Hepatocyte (in vitro differentiated cells): ENCODE data around the gene TP73. TPM values are rescaled to one million over a fixed set of nuclear protein-coding genes. Genes with fewer than 3 reads are reported as not detected.

Experiments
- DNase-seq: peaks from one replicate; pipeline ENCODE4 v3.0.0-alpha.2; 2016; ENCODE audit warnings: low spot score
- H2AFZ ChIP-seq: fragments of 200-600 bp; sonication (generic); 2 replicates; pipeline ENCODE4 v1.6.0; 2016; ENCODE audit warnings: antibody characterized with exemption, mild to moderate bottlenecking
- H3K27ac ChIP-seq: fragments of 200-600 bp; sonication (generic); 2 replicates; pipeline ENCODE4 v1.5.1; 2016; ENCODE audit warnings: mild to moderate bottlenecking
- H3K27me3 ChIP-seq: fragments of 200-600 bp; sonication (generic); 2 replicates; pipeline ENCODE4 v1.6.1; 2016
- H3K36me3 ChIP-seq: fragments of 200-600 bp; sonication (generic); replicated peaks from 2 replicates; pipeline ENCODE4 v1.5.1; 2016; ENCODE audit warnings: low read depth; ENCODE audit not compliant: insufficient read depth
- H3K4me1 ChIP-seq: fragments of 200-600 bp; sonication (generic); 2 replicates; pipeline ENCODE4 v1.5.1; 2016; ENCODE audit warnings: mild to moderate bottlenecking, moderate library complexity; ENCODE audit not compliant: insufficient read depth
- H3K4me2 ChIP-seq: fragments of 200-600 bp; sonication (generic); 2 replicates; pipeline ENCODE4 v1.6.0; 2016
- H3K4me3 ChIP-seq: fragments of 200-600 bp; sonication (generic); 2 replicates; pipeline ENCODE4 v1.5.1; 2016; ENCODE audit warnings: mild to moderate bottlenecking
- H3K79me2 ChIP-seq: fragments of 200-600 bp; sonication (generic); 2 replicates; pipeline ENCODE4 v1.6.0; 2017; ENCODE audit warnings: mild to moderate bottlenecking
- H3K9me2 ChIP-seq: fragments of 200-600 bp; sonication (generic); replicated peaks from 2 replicates; pipeline ENCODE4 v1.6.0; 2017; ENCODE audit warnings: mild to moderate bottlenecking; ENCODE audit not compliant: insufficient read depth
- H3K9me3 ChIP-seq: fragments of 200-600 bp; sonication (generic); 2 replicates; pipeline ENCODE4 v1.5.1; 2016; ENCODE audit warnings: low read depth, mild to moderate bottlenecking
- H4K20me1 ChIP-seq: fragments of 200-600 bp; sonication (generic); 2 replicates; pipeline ENCODE4 v1.6.0; 2016; ENCODE audit warnings: mild to moderate bottlenecking; ENCODE audit not compliant: insufficient read depth, poor library complexity, severe bottlenecking
- CTCF ChIP-seq: fragments of 200-600 bp; sonication (generic); IDR thresholded peaks from 2 replicates; pipeline ENCODE4 v1.5.1; 2016; ENCODE audit warnings: antibody characterized with exemption, mild to moderate bottlenecking; ENCODE audit not compliant: poor library complexity
- EZH2 ChIP-seq: fragments of 200-600 bp; sonication (generic); IDR thresholded peaks from 2 replicates; pipeline ENCODE4 v1.6.1; 2016; ENCODE audit warnings: antibody characterized with exemption, mild to moderate bottlenecking, borderline replicate concordance
- EZH2phosphoT487 ChIP-seq: fragments of 200-600 bp; sonication (generic); IDR thresholded peaks from one replicate; pipeline ENCODE4 v1.6.1; 2018; ENCODE audit warnings: antibody characterized with exemption, mild to moderate bottlenecking, low read depth, moderate library complexity; ENCODE audit not compliant: unreplicated experiment, severe bottlenecking
- WGBS: methylation state at CpG from one replicate; pipeline ENCODE4 v1.1.6; 2016; ENCODE audit warnings: low lambda C conversion rate; ENCODE audit errors: missing lambda C conversion rate; 5-methylcytosine and 5-hydroxymethylcytosine counted together
- polyA plus RNA-seq: library from polyadenylated mRNA; unstranded; fragments of >200 nt; fragmentation: Nextera tagmentation; extraction: Ambion mirVana; gene quantifications from 2 replicates; pipeline ENCODE4 v1.2.1, GENCODE V29; 2016
- total RNA-seq: library from RNA; depleted of rRNA; stranded (reverse); fragments of >200 nt; gene quantifications from 2 replicates; pipeline ENCODE4 v1.2.3, GENCODE V29; 2014

TP73 gene
- total and polyA plus RNA-seq, 2 experiments from 2014 or later = 0.27 to 0.47 TPM

- H3K4me1 ChIP-seq = peaks cover 6% of the 10 kb centered on the region
- H3K27me3 ChIP-seq = peaks cover 7% of the 10 kb centered on the region
These were observed 6.5 kb upstream of the TP73 start for GRCh38 chr1:3645666-3646355.

GRCh38 chr1:3646596-3646995, 5.7 kb upstream of the TP73 start:
- Histone ChIP-seq H3K27me3 (peaks cover 15% of the 10 kb centered on the region), H3K9me3 (no peaks in the 10 kb centered on the region), H3K4me1 (peaks cover 8% of the 10 kb centered on the region), H3K9me2 (no peaks in the 10 kb centered on the region), H3K36me3 (no peaks in the 10 kb centered on the region), H3K4me2 (no peak overlapping the region), H3K79me2 (peaks cover 11% of the 10 kb centered on the region), H4K20me1 (no peaks in the 10 kb centered on the region), H3K4me3 (no peak overlapping the region), H3K27ac (no peak overlapping the region), H2AFZ (no peak overlapping the region)
- TF ChIP-seq EZH2phosphoT487 = no peak
- TF ChIP-seq EZH2 = no peak
- TF ChIP-seq CTCF = no peak
- WGBS = 96% methylated on average over 20 of the region's 20 CpGs
- DNase-seq = no peak

More at GRCh38 chr1:3645666-3646355, 6.5 kb upstream of the TP73 start:
- Histone ChIP-seq H3K36me3 (no peaks in the 10 kb centered on the region), H2AFZ (no peak overlapping the region), H3K79me2 (peaks cover 11% of the 10 kb centered on the region), H3K9me2 (no peaks in the 10 kb centered on the region), H3K9me3 (no peaks in the 10 kb centered on the region), H3K4me2 (no peak overlapping the region), H3K27ac (no peak overlapping the region), H4K20me1 (no peaks in the 10 kb centered on the region), H3K4me3 (no peak overlapping the region)
- DNase-seq = no peak
- TF ChIP-seq CTCF (no peak), EZH2 (no peak), EZH2phosphoT487 (no peak)
- WGBS = 96% methylated on average over 27 of the region's 27 CpGs

- Histone ChIP-seq H3K36me3 (no peaks in the 10 kb centered on the region), H2AFZ (peak within 1 kb of the TSS; percentile 81), H3K9me3 (no peaks in the 10 kb centered on the region), H3K9me2 (no peaks in the 10 kb centered on the region), H3K27me3 (peaks cover 45% of the 10 kb centered on the region), H3K4me1 (peaks cover 8% of the 10 kb centered on the region), H3K4me2 (peak within 1 kb of the TSS; percentile 95), H3K79me2 (peaks cover 11% of the 10 kb centered on the region), H3K27ac (no peak within 1 kb of the TSS), H3K4me3 (peak within 1 kb of the TSS; percentile 41), H4K20me1 (no peaks in the 10 kb centered on the region)
- WGBS = 5% methylated on average over 57 of the region's 60 CpGs
- peak; percentile 94 for DNase-seq
- TF ChIP-seq CTCF (peak; percentile 29), EZH2 (no peak)
These were observed 2.7 kb upstream of the TP73 start, which contains the start of gene WRAP73 for GRCh38 chr1:3649342-3650247. Gene WRAP73, minus strand, starts transcription at chr1:3650103. Its CDS starts 104 bp downstream, at chr1:3649999.
